ENCODE data around the gene TUBA8.
"Not testable (repeated sequence)": the region's sequence is repeated elsewhere in the genome, so short reads cannot be mapped to it uniquely, and the experiment has no call there.

The TUBA8 gene

GRCh38 chr22:18110194-18110953 lies at the start of gene TUBA8:
Gene TUBA8, plus strand, starts transcription at chr22:18110809. Its CDS starts 57 bp downstream, at chr22:18110866.
- DNase-seq, result no peak

- no peak for DNase-seq
Measured at GRCh38 chr22:18062421-18062820, 48.2 kb upstream of the TUBA8 start.

- no peak for DNase-seq
Measured at GRCh38 chr22:18063306-18063705, 47.3 kb upstream of the TUBA8 start.

GRCh38 chr22:18063715-18064114 lies 46.9 kb upstream of the TUBA8 start:
- DNase-seq, result not testable (repeated sequence)

GRCh38 chr22:18064636-18065035 lies 46.0 kb upstream of the TUBA8 start:
- no peak for DNase-seq

- no peak for DNase-seq
Measured at GRCh38 chr22:18065256-18065655, 45.4 kb upstream of the TUBA8 start.

GRCh38 chr22:18066181-18066859 lies 44.3 kb upstream of the TUBA8 start:
- DNase-seq, result no peak

GRCh38 chr22:18067121-18067520 lies 43.5 kb upstream of the TUBA8 start:
- DNase-seq, result no peak

- DNase-seq, result no peak
Measured at GRCh38 chr22:18067548-18068341, 42.9 kb upstream of the TUBA8 start.

GRCh38 chr22:18068381-18068988 lies 42.1 kb upstream of the TUBA8 start:
- no peak for DNase-seq

GRCh38 chr22:18069041-18069440 lies 41.6 kb upstream of the TUBA8 start:
- no peak for DNase-seq

- no peak for DNase-seq
Measured at GRCh38 chr22:18070041-18070440, 40.6 kb upstream of the TUBA8 start.

GRCh38 chr22:18070556-18071306 lies 39.9 kb upstream of the TUBA8 start:
- DNase-seq, result no peak

- DNase-seq, result not testable (repeated sequence)
Measured at GRCh38 chr22:18071307-18071967, 39.2 kb upstream of the TUBA8 start.

- DNase-seq, result no peak
Measured at GRCh38 chr22:18071968-18072310, 38.7 kb upstream of the TUBA8 start.

- DNase-seq, result no peak
Measured at GRCh38 chr22:18073467-18073866, 37.1 kb upstream of the TUBA8 start.

- not testable (repeated sequence) for DNase-seq
Measured at GRCh38 chr22:18073927-18074326, 36.7 kb upstream of the TUBA8 start.

- DNase-seq, result no peak
Measured at GRCh38 chr22:18075101-18075719, 35.4 kb upstream of the TUBA8 start.

- DNase-seq, result peak; percentile 28
Measured at GRCh38 chr22:18075720-18076497, 34.7 kb upstream of the TUBA8 start.

- no peak for DNase-seq
Measured at GRCh38 chr22:18077087-18077638, 33.4 kb upstream of the TUBA8 start.

All from GDM1 (cell line).